Hematopoietic multipotent progenitor cell treated with erythropoietin and hydrocortisone succinate and interleukin-3 and kit ligand, for 17 days (in vitro differentiated cells): Measurements from ENCODE around the gene SERF2.

Experiments
- DNase-seq: peaks from one replicate; pipeline ENCODE4 v3.0.0-alpha.2; 2015; ENCODE audit warnings: low spot score

The SERF2 gene

DNA sequence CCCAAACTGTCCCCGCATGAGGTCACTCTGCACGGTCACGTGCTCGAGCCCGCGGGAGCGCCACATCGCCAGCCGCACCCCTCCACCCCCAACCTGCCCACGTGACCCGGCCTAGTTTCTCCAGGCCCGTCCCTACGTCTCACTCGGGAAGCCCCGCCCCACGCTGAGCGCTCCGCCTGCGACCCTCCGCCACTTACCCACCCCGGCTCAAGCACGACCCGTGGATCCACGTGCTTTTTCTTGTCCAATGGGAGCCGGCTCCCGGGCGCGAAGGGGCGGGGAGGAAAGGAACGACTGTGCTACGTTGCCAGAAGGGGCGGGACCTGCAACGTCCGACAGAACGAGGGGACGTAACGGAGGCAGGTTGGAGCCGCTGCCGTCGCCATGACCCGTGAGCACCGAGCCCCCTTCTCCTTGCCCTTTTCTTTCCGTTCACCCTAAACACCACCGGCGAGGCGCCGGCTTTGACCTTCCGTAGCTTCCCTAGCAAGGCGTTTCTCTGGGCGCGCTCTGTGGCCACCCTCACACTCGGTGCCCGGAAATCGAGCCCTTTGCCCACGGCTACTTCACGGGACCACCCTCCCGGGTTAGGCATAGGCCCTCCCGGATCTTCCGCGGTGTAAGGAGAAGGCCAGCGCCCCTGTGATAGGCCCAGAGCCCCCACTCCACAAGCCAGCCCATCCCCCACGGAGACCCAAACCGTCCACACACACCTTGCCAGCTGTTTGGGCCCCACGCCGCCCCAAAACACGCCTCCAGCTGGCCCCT is at the start of gene SERF2:
Gene SERF2, plus strand, starts transcription at position 328 of the 768 bp plus-strand sequence. Its CDS starts 57 bp downstream, at position 385.
- DNase-seq, result peak; percentile 99

GRCh38 chr15:43746245-43746902 is 45.7 kb upstream of the SERF2 start, which contains the start of gene PDIA3:
Gene PDIA3, plus strand, starts transcription at chr15:43746438. Its CDS starts 102 bp downstream, at chr15:43746540.
- peak; percentile 82 for DNase-seq

- peak; percentile 51 for DNase-seq
These were observed 45.2 kb upstream of the SERF2 start for GRCh38 chr15:43746903-43747309.

GRCh38 chr15:43748376-43748775 is 43.7 kb upstream of the SERF2 start:
- no peak for DNase-seq

DNA sequence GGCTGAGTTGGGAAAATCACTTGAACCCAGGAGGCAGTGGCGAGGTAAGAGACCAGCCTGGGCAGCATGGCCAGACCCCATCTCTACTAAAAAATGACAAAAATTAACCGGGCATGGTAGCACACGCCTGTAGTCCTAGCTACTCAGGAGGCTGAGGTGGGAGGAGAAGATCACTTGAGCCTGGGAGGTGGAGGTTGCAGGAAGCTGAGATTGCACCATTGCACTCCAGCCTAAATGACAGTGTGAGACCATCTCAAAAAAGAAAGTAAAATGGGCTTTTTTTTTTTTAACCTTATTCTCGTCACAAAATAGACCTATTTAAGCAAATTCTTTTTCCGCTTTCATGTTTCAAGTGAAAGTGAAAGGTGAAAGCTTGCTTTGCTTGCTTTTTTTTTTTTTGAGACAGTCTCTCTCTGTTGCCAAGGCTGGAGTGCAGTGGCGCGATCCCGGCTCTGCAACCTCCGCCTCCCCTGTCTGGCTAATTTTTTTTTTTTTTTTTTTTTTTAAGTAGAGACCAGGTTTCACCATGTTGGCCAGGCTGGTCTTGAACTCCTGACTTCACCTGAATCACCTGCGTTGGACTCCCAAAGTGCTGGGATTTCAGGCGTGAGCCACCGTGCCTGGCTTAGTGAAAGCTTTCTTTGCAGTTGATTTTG is 42.3 kb upstream of the SERF2 start:
- no peak for DNase-seq

DNA sequence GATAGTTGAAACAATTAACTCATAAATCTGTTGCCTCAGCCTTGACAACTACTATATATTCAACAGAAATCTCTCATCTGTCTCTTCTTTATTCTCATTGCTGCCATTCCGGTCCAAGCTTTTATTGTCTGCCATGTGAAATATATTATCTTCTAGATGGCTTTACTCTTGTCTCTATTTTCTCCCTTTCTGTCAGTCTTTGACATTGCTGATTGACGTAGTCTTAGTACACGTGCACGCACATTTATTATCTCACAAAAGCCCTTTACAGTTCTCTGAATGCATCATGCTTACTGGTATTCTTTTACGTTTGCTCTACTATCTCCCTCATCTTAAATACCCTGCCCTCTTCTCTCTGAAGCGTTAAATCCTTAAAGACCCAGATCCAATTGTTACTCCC is 40.2 kb upstream of the SERF2 start:
- no peak for DNase-seq

GRCh38 chr15:43762824-43763223 is 29.3 kb upstream of the SERF2 start:
- no peak for DNase-seq

GRCh38 chr15:43763819-43764446 is 28.2 kb upstream of the SERF2 start:
- DNase-seq, result no peak

- DNase-seq, result peak; percentile 83
These were observed 22.4 kb upstream of the SERF2 start for GRCh38 chr15:43769584-43770228.

DNA sequence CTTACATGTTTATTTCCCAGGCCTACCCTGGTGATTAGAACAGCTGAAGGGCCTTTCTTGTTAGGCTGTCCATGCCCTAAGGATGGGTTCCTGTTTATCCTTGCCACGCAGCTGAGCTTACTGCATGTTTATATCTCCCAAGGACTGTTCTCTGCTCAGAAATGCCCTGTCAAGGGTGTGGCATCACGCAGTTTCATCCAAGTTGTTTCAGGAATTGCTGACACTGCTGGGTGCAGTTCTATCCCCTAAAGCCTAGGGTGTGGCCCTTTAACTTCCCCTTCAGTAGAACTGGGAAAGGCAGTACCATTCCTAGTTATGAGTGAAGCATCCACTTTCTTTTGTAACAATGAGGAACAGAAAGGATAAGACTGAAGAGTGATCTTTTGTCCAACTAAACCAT is 20.3 kb upstream of the SERF2 start:
- DNase-seq, result peak; percentile 65

GRCh38 chr15:43772624-43773023 is 19.5 kb upstream of the SERF2 start:
- DNase-seq, result no peak

- no peak for DNase-seq
These were observed 18.1 kb upstream of the SERF2 start for GRCh38 chr15:43774062-43774461.

DNA sequence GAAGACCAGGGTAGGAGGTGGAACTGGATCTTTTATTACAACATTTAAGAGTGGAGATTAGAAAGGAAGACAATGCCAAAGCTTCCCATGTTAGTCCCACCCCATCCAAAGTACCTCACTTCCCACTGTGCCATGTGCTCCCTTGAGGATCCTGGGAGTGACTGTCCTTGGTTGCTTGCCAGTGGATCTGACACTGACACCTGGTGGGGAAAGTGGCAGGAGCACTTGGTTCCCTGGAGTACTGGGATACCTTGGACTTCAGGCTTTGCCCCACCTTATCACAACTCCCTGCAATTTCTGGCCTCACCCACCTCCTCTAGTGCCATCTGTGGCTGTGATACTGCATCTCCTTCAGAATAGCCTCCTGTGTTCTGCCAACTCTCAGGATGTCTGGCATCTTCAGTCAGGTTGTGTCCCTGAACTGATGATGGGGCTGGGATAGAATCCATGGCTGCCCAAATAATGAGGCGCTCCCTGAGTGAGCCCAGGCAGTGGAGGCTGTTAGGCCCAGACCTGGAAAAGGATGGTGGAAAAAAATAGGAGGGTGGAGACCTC is 16.6 kb upstream of the SERF2 start:
- DNase-seq, result peak; percentile 69

DNA sequence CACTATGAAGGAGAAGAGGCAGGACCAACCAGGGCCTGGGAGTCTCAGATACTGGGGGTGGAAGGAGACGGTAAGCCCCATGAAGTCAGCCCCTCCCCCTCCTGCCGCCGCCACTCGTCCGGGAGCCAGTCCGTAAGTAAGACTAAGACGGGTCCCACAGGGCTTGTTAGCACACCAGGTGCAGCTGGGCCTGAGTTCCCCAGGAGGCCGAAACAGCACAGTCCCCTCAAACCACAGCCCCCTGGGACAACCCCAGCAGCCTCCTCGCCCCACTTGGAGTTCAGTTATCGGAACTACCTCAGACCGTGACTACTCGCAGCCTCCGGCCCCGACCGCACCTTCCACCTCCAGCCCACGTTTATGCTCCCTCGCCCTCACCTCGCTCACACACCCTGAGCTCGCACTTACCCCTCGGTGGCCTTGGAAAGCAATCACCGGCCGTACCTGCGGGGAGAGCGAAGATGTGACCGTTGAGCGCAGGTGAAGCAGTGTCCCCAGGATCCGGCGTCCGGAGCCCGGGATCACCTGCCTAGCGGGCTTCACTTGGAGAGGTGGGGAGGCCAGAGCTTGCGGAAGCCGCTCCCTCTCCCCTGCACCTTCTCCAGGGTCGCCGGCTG is 15.9 kb upstream of the SERF2 start:
- no peak for DNase-seq

DNA sequence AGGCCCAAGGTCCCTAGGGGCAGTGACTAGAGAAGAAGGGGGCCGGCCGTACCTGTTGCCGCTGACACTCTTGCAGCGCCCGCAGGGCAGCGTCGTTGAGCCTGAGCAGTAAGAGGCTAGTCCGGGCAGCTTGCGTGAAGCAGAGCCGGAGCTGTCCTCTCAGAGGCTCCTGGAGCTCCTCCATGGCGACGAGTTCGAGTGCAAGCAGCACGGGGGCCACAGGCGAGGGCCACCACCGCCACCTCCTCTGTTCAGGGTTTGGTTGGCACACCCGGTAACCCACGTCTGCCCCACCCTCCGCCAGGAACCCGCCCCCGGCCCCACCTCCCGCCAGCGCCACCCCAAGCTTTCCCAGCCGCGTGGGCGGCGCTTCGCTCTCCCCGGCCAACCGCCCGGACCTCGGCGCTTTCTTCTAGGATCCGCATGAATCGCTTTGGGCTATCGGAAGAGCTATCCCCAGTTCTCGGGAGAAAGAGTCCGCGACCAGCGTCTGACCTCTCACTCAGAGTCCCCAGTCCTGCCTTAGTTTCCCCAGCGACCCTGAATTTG is 15.3 kb upstream of the SERF2 start, which contains the start of gene ELL3:
Gene ELL3, minus strand, starts transcription at position 249 of the 549 bp plus-strand sequence. Its CDS starts 65 bp downstream, at position 184.
- DNase-seq, result peak; percentile 82

DNA sequence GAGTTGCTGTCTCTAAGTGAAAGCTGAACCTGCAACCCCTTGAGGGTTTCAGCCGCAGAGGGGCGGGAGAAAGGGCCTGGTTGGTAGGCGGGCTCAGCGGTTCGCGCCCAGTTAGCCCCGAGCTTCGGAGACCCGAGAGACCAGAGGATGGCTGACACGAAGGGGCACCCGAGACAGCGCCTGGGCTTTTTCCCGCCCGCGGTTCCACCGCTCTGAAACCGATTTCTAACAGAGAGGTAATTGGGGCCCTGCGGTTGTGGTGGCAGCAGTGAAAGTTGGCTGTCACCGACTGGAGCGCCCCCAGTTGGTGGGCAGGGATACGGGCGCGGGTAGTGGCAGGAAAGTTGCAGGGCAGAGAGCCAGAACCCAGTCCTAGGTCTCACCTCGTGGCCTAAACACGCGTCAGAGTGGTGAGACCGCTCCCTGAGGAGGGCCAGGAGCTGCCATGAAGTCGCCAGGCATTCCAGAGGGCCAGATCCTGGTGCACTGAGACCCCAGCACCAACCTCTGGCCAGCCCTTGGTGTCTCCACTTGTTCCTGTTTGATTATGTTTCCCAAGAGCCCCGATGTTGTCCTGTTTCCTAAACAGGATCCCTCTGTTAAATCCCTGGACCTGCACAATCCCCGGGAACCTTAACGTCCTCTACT is 14.7 kb upstream of the SERF2 start:
- peak; percentile 86 for DNase-seq

DNA sequence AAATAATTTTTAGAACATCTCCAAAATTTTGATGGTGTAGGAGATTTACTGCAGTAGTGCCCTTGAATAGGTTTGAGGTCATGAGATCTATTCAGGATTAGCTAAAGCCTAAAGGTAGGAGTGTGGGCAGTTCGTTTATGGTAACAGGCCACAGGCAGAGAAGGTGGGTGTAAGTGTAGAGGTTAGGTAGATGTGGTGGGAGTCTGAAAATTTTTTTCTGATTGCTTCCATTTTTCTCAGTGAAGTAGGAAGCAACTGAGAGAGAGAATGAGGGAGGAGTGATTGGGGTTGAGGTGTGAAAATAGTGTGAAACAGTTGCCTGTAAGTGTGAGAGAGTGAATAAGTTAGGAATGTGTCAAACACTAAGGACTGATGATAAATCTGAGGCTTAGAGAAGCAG is 13.1 kb upstream of the SERF2 start:
- DNase-seq, result no peak

GRCh38 chr15:43789409-43789808 is 2.7 kb upstream of the SERF2 start:
- no peak for DNase-seq

DNA sequence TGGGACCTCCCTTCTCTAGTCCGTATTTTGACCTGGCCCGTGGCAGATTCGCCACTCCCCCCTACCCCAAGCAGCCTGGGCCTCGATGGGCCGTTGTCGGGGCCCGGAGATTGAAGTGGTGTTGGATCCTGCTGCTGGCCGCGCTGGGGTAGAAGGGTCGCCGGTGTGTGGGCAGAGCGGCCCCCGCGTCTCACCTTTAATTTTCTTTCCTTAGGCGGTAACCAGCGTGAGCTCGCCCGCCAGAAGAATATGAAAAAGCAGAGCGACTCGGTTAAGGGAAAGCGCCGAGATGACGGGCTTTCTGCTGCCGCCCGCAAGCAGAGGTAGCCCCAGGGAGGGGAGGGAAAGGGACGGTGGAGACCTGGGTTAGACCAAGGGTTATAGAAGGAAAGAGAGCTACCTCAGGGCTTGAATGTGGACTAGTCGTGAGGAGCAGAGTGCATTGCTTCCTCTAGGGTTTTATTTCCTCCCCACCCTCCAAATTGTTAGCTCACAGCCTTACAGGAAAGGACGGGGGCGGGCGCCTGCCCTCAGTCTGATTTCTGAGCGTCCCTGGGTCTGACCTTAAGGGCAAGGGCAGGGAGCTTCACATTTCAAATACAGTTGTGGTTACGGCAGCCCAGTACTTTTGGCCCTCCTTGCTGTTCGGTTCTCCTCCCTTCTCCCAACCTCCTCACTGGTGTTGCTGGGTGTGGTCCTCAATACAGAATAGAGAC is 799 bp downstream of the SERF2 start:
- DNase-seq, result peak; percentile 45

DNA sequence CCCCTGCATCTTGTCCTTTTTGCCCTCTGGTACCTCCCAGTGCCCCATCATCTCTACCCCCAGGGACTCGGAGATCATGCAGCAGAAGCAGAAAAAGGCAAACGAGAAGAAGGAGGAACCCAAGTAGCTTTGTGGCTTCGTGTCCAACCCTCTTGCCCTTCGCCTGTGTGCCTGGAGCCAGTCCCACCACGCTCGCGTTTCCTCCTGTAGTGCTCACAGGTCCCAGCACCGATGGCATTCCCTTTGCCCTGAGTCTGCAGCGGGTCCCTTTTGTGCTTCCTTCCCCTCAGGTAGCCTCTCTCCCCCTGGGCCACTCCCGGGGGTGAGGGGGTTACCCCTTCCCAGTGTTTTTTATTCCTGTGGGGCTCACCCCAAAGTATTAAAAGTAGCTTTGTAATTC is 1.5 kb downstream of the SERF2 start:
- no peak for DNase-seq
